Gastrocnemius medialis (tissue), 4 donors: ENCODE data around the gene DNAAF5.

Experiments used
- CTCF ChIP-seq, 5 experiments: fragments of 450-650 bp in 3 of 5; fragments of 200-600 bp in 2 of 5; sonication (generic) in 2 of 5; IDR thresholded peaks in 4 of 5; conservative IDR thresholded peaks in 1 of 5; 1 replicate in 4 of 5; 2 replicates in 1 of 5; pipeline ENCODE4 v1.5.1; 2016 to 2019; ENCODE audit warnings: antibody characterized with exemption in 5 of 5, mild to moderate bottlenecking in 3 of 5, moderate library complexity in 3 of 5
- POLR2A ChIP-seq, 2 donors: fragments of 450-650 bp; IDR thresholded peaks; one replicate each; pipeline ENCODE4 v1.6.1; 2017; ENCODE audit warnings: antibody characterized with exemption in 2 of 2, mild to moderate bottlenecking in 2 of 2, moderate library complexity in 2 of 2

DNA sequence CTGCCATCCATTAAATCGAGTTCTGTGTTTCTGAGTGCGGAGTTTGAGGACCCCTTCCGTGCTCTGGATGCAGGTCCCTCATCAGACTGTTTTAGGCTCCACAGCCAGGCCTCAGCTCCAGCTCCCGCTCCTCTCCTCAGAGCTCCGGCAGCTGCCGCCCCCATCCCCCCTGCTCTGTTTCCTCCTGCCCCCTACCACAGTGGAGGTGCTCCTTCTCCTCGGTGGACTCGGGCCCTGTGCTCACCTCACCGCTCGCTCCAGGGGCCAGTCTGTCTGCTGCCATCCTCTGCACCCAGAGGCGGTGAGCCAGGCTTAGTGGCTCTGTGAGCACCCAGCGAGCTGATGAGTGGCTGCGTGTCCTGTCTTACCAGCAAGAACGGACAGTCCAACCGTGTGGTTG is 21.9 kb downstream of the DNAAF5 start:
- no peak for TF ChIP-seq CTCF (IDR thresholded peaks at IDR 0.05 in 4 of 5, conservative IDR thresholded peaks at IDR 0.05 in 1 of 5)
- TF ChIP-seq POLR2A (IDR thresholded peaks at IDR 0.05) = no peak
